ENCODE data around the gene RAB36.

The RAB36 gene

GRCh38 chr22:23108249-23109078, 36.8 kb upstream of the RAB36 start:
- DNase-seq, result no peak

GRCh38 chr22:23109079-23109347, 36.3 kb upstream of the RAB36 start:
- no peak for DNase-seq

DNA sequence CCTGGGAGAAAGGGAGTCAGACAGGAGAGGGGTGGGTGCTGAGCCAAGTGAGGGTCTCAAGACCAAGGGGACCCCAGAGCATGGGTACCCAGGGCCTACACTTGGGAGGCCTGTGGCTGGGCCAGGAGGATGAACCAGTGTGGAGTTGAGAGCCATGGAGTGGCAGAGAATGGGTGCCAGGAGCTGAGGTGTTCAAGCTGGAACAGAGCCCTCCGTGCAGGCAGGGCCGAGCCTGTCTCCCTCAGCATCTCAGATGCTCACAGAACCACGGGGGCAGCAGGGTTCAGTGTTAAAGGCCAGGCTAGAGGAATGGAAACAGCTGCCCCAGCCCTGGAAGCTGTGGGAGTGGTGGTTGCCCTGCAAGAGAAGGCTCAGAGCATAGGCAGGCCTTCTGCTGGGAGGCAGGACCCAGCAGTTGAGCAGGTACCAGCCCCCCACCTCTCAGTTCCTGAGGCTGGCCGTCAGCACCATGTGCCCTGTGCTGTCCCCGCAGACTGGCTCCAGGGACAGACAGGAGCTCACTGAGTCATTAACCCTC, 35.8 kb upstream of the RAB36 start:
- no peak for DNase-seq

- no peak for DNase-seq
Observed at GRCh38 chr22:23110190-23110921, 34.9 kb upstream of the RAB36 start.

GRCh38 chr22:23110922-23111527, 34.3 kb upstream of the RAB36 start:
- DNase-seq, result no peak

GRCh38 chr22:23112472-23113012, 32.7 kb upstream of the RAB36 start:
- DNase-seq, result no peak

DNA sequence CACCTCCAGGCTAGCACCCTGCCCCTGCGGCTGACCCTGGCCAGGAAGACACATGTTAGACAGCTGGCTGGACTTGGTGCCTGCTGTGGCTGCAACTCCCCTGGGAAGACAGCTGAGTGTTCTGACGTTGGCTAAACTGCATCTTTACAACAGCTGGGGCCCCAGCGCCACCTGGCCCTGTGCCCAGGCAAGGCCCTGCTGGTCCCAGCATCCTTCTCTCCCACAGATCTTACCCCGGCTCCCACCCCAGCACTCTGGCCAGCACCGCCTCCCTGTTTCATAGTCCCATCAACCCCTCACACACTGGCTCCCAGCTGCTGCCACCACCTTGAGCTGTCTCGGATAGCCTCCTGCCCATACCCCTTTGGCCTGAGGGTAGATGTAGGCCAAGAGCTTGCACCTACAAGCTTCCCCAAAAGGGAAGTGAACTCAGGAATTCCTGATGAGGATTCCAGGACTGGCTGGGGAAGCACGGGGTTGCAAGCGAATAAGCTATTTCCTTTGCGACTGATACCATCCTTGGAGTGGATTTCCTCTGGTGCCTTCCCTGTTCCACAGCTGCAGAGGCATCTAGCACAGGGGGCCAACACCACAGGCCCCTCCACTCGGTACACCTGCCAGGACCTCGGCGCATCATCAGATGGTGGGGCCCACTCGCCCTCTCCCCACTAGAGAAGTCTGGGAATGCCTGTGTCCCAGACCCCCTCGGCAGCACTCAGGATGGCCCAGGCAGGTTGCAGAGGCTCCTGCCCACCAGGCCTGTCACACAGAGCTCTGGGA, 32.0 kb upstream of the RAB36 start:
- peak; percentile 49 for DNase-seq

GRCh38 chr22:23113847-23114720, 31.2 kb upstream of the RAB36 start:
- DNase-seq, result no peak

DNA sequence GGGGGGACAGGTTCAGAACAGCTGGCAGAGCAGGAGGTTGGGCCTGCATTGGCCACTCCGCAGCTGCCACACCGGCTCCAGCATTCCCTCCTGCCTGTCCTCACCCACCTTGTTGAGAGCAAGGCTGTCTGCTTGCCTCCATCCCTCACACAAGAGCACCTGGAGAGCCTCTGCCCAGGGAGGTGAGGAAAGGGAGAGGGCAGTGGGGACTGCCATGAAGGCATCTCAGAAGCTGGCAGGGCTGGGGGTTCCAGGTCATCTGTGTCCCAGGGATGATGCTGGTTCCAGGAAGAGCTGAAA, 30.6 kb upstream of the RAB36 start:
- no peak for DNase-seq

DNA sequence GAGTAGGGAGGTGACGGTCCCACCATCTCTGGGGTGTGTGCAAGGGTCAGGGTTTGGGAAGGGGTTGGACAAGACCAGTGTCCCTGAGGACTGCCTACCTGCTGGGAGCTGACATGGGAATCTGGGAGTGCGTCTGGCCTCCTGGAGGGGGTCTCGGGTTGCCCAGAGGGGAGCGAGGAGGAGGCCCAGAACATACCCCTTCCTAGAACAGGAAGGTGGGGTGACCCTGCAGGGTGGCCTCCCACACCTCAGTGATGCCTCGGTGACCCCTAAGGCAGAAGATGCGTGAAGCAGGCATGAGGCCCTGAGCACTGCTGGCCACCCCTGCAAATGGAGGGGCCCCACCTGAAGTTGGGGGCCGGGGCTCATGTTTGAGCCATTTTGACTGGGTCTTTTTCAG, 29.9 kb upstream of the RAB36 start:
- DNase-seq, result no peak

DNA sequence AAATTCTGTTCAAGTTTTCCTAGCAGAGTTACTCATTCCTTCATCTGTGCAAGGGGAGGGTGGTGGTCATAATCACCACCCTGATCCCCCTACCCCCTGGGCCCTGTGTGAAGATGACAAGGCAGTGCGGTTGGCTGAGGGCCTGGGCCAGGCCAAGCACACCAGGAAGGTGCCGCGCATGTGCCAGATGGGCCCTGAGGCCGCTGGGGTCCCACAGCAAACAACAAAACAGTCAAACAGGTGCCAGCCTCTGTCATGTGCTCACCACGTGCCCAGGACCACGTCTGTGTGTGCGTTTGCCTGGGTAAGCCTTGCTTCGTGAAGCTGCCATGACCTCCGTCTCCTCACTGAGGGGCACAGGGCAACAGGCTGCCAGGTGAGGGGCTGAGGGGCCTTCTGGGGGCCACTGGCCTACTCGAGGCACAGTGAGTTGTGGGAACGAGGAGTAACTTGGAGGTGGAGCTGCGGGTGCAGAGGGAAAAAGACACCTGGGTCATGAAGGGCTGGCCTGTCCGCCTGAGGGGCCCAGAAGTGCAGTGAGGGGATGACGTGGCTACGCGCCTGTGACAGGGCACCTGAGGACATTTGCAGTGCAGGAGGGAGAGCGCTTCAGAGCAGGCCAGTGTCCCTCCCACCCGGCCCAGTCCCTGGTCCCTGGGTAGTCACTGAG, 29.3 kb upstream of the RAB36 start:
- no peak for DNase-seq

DNA sequence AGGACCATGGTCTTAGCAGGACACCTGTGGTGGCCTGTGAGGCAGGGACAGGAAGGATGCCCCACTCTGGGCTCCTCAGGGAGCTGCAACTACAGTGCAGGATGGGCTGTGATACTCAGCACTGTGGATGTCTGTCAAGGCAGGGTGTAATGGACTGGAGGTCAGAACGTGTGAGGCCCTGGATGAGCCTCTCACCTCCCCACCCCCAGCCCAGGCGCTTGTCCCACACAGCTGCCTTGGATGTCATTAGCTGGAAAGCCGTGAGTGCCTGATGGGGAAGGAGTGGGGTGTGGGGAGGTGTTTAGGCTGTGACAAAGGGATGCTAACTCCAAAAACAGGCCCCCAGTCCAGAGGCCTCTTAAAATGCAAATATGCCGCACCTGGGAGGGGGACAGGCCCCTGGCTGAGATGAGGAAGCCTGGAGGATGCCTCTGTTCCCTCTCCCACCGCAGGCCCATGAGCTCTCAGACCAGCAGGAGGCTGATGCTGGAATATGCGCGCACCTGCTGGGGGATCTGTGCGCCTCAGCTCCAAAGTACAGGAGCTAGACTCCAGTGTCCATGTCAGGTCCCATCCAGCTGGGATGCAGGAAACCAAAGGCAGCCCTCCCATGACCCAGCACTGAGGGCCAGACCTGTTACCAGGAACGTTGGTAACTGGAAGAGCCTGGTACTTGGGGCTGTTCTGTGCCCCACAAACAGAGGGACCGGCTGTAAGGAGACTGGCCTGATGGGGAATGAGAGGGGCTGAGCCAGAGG, 28.6 kb upstream of the RAB36 start:
- no peak for DNase-seq

- DNase-seq, result no peak
Observed at GRCh38 chr22:23117275-23117674, 28.0 kb upstream of the RAB36 start.

DNA sequence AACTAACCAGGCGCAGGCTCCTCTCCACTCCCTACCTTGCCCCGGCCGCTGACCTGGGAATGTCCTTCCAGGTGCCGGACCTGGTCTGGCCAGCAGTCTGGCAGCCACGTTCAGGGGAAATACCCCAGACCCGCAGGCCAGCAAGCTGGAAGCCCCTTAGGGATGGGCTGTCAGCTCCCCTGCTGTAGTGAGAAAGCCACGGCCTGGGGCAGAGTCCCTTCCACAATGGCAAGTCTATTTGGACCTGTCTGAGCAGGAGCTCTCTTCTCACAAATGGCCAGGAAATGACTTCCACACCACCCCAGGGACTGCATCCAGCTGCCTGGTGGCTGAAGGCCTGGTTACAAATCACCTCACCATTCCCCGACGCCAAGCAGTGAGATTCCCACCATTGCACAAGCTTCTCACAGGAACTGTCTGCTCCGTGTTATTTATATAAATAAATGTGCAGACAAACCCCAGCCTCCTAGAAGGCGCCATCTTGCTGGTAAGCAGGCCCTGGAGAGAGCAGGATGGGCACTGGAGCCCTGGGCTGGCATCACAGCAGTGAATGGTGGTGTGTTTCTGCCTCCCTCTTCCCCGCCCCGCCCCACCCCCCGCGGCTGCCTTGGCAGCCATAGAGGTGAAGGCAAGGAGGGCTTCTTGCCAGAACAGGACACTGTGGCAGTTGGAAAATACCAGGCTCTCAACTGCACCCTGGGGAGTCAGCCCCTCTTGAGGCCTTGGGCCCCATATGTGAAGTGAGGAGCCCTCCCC, 27.2 kb upstream of the RAB36 start:
- DNase-seq, result no peak

GRCh38 chr22:23118647-23119493, 26.4 kb upstream of the RAB36 start:
- no peak for DNase-seq

DNA sequence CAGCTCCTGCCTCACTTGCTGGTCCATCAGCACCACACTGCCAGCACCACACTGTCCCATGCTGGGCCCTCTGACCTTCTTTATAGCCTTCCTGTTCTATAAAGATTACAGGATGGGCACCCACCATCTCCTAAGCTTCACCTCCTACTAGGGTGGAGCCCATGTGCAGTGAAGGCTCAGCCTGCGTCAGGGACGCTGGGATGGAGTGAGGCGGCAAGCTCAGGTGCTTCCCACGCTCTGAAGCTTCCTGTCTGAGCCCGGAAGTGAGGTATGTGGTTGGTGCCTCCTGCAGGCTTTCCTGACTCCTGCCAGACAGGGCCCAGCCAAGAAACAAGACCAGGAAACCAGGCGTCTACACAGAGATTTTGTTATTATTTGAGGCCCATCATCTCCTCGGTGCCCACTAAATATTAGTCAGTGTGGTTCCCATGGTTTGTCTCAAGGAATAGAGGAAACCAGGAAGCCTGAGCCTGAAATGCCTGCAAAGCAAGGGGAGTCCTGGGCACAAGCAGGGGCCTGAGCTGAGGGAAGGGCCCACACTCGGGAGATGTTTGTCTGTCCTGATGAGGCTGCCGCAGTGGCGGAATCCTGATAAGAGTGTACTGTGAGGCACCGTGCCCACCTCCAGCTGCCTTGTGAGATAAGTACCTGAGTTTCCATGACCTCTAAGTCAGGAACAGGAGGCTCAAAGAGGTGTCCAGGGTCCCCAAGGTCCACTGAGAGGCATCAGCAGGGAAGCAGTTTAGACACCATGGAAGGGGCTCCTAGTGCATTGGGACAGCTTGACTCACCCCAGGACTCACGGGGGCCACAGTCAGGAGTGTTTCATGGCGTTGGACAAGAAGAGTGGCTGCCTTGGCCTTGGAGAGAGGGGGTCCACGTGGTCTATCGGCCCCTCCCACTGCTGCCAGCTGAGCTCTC, 25.5 kb upstream of the RAB36 start:
- no peak for DNase-seq

DNA sequence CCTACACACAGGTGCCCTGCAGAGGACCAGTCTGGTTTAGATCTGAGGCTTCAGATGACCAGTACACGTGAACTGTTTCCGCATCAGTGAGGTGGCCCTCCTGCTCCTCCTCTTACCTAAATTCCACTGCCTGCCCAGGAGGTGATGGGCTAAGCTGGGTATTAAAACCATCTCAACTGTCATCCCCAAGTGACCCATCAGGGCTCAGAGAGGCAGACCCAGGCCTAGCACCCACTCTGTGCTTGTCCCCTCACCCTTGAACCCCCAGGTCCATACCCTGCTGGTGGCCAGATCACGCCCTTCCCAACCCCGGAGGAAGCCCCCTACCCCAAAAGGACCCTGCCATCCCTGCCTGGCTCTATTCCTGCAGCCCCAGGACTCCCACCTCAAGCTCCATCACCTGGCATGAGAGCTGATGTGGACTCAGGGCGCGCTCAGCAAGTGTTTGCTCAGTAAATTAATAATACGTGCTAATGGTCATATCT, 24.8 kb upstream of the RAB36 start:
- no peak for DNase-seq

Measured in fibroblast of skin of scalp (primary cell).